Fibroblast of upper back skin (primary cell): ENCODE measurements around the gene PRDM11.
A peak's percentile ranks its signal among the peaks of the same experiment; 100 is the strongest.
"Not testable (repeated sequence)": the region's sequence is repeated elsewhere in the genome, so short reads cannot be mapped to it uniquely, and the experiment has no call there.

Source experiments
- DNase-seq: peaks from one replicate; pipeline ENCODE4 v3.0.0-alpha.2; 2013

PRDM11 gene

DNA sequence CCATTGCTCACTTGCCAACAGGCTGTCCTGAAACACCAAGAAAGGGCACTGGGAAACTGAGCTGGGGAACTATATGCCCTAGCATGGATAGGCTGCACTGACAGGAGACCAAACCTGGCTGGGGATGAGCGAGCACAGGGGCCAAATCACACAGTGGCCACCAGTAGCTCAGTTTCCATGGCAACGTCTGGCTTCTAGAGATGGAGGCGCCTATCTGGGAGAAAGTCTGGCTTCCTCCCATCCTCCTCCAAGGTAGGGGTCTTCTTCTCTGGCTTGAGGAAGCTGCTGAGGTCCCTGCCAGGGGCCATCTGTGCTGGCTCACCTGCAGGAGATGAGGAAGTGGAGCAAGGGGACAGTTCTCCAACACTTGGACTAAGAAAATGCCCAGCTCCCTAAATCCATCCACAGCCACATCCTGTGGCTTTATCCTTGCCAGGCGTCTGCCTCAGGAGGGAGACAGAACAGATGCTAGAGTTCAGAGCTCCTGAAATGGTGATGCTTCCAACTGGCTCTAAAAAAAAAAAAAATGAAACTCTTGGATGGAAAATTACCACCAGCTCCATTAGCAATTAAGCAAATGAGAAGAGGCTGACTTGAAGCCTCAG, 91.4 kb downstream of the PRDM11 start:
- DNase-seq, result no peak

DNA sequence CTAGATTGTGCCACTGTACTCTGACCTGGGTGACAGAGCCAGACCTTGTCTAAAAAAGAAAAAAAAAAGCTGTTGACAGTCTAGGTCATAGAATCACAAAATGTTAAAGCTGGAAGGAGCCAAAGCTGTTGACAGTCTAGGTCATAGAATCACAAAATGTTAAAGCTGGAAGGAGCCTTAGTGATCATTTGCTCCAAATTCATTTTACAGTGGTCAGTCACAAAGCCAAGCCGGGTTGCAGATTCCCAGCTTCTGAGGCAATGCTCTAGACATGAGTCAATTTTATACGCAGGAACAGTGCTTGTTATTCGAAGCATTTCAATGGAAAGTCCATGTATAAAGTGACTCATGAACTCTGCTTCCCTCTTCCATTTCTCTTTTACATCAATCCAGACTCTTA, 92.3 kb downstream of the PRDM11 start:
- DNase-seq, result peak; percentile 53

DNA sequence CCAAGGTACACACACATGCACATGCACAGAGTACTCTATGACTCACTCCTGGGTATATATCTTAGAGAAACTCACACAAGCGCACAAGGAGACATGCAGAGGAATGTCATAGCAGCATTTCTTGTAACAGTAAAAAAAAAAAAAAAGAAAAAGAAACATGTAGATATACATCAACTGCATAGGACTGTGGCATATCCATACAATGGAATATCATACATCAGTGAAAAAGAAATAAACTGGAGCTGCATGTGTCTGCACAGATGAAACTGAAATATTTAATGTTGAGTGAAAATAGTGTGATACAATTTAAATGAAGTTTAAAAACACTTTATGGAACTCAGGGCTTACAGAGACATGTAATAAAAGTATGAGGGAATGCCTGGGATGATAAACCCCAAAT, 93.3 kb downstream of the PRDM11 start:
- no peak for DNase-seq

DNA sequence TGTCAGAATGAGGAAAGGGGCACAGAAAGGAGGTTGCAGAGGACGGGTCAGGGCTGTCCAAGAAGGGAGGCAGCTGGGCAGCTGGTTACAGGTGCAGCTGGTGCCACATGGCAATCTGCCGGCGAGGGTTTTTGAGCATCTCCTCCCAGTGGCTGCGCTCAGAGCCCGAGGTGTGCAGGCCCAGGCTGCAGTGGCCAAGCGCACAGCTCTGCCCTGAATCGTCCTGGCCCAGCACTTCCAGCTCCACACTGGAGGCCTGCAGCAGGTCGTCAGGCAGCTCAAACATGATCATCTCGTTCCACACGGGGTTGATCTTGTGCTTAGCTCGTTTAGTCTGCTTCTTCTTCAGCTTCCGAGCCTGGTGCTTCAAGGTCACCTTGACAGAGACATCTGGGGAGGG, 97.5 kb downstream of the PRDM11 start:
- DNase-seq, result no peak

DNA sequence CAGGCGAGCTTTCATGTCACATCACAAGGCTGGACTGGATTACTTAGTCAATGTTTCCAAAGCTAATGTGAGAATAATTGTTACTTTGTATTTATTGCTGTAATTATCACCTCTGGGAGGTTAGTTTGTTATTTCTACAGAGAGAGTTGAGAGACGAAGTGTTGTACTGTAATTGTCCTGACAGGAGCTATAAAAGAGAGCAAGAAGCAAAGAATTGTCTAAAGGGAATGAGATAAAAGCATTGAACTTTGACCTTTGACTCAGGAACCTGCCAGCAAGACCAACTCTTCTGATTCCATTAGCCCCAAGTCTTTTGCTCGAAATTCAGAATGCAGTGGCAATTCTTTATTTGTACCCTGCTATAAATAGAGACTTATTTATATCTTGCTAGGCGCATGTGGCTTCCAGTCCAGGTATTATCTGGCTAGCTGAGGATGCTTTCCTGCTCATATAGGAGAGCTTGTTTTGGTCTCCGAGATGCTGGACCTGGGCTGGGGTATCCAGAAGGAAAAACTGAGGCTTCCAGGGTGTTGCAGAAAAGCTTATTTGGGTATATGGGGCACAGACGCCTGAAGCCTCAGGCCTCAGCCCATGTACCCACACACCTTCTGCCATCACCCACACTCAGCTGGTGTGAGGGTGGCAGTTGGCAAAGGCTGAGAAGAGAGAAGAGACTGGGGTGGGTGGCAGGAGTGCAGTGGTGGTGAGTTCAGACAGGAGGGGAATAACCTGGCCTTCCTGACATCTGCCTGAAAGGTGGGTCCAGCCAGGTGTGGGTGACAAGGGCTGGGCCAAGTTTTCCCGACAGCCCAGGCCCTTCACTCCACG, 99.0 kb downstream of the PRDM11 start:
- DNase-seq, result no peak

DNA sequence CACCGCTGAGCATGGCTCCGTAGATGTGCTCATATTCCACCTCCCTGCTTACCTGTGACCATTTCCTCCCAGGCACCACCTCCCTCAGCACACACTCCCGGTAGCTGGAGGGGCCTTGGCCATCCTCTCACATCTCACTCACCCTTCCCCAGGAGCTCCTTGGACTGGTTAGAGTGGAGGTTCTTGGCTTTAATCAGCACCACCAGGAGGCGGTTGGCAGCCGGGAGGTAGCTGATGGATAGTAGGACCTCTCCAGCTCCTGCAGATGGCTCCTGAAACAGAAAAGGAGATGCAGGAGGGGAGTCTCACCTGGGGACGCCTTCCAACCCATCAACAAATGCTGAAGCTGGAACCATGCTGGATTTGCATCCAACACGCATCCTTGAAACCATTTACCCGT, 99.8 kb downstream of the PRDM11 start:
- no peak for DNase-seq

DNA sequence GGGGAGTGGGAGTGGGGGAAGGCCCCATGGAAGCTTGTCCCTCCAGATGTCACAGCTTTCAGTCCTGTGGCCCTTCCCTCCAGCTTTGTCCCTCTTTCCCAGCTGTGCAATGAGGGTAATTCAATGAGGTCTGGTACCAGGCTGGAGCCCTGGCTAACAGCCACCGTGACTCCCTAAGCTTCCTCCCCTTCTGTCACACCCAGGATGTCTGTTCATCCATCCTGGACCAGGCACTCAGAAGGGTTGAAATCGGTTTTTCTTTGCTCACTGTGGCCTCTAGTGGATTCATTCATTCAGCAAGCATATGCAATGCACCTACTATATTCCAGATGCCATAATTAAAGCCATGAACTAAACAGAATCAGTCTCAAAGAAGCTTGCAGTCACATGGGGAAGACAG, 101.0 kb downstream of the PRDM11 start:
- no peak for DNase-seq

DNA sequence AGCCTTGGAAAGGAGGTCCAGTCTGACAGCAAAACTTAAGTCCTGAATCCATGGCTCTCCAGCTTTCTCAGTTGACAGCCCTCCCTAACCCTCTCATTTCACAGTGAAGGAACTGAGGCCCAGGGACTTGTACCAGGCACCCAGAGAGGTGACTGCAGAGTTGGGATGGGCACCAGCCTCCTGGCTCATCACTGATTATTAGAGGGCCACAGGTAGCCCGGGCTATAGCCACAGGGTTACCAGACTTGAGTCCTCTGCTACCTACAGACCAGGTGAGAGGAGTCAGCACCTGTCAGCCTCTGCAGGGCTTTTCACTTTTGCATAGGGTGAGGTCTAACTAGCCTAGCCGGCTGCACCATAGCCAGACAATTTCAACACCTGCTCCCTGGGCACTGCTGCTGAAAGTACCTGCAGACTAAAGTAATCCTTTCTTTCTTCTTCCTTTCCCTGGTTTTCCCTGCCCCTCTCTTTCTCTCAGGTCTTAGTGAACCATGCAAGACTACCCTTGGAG, 102.1 kb downstream of the PRDM11 start:
- no peak for DNase-seq

DNA sequence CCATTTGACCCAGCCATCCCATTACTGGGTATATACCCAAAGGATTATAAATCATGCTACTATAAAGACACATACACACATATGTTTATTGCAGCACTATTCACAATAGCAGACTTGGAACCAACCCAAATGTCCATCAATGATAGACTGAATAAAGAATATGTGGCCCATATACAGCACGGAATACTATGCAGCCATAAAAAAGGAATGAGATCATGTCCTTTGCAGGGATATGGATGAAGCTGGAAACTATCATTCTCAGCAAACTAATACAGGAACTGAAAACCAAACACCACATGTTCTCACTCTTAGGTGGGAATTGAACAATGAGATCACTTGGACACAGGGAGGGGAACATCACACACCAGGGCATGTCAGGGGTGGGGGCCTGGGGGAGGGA, 102.9 kb downstream of the PRDM11 start:
- DNase-seq, result not testable (repeated sequence)

DNA sequence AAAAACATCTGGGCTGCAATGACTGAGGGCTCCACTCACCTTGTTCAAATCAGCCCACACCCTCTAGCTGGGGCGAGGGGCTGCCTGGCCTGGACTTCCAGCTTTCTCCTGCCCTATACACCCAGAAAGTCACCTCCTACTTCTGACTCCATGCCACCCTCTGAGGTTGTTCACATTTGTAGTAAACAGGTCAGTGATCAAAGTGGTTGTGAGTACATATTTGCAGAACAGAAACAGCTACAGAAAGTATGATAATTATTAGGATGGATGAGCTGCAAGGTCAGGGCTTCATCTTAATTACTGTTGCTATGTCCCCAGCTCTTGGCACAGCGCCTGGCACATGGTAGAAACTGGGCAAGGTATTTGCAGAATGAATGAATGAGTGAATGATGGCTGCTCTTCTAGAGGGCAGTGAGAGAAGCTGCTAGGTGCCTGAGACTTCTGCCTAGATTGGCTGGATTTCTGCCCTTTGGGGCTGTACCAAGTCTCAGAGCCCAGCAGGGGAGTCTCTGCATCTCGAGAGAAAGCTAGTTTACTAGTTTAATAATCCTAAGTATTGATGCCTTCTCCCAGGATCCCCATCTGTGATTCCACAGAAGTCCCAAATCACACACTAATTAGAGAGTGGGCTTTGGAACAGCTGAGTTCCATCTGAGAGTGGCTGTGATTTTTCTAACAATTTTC, 103.7 kb downstream of the PRDM11 start:
- DNase-seq, result no peak

DNA sequence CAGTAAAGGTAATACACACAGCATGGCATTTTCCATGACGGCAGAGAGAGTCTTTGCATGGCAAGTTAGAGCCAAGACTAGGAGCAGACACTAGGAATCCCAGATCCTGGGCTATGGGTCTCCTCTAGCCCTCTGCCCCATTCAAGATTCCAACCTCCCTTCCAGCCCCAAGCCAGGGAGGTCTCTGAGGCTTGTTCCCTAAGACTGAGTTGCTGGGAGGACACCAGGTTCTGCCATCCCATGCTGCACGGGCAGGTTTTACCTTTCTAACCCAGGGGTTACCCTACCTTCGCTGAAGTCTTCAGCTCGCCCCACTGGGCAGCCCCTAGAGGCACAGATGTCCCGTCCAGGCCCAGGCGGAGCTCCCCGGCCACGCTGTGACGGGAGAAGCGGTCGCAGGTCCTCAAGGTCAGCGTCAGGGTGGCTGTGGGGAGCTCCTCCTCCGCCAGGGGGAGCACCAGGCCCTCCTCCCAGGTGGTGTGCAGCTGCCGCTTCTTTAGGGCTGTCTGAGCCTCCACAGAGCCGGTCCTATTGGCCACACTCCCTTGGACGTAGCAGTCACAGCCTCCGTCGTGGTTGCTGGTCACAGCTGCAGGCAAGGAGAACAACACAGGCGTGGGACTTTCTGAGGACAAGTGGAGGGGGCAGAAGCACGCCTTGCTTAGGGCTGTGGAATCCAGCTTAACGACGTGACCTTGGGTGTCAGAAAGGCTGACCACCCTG, 105.9 kb downstream of the PRDM11 start:
- DNase-seq, result peak; percentile 18

DNA sequence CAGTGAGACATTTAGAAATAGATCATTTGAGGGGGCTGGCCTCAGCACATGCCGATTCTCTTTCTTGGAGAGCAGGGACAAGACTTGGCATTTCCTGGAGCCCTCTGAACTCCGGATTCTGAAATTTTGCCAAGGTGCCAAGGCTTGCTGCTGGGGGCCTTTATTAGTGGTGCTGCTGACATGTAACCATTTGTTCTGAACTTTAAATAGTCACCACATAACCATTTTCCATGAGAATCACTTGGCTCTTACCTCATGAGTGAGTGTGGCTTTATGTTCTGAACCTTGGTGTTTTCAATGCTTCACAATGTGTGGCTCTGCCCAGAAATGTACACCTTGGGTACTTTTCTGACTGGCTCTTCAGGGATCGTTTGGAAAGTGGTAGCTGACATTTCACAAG, 106.4 kb downstream of the PRDM11 start:
- no peak for DNase-seq

DNA sequence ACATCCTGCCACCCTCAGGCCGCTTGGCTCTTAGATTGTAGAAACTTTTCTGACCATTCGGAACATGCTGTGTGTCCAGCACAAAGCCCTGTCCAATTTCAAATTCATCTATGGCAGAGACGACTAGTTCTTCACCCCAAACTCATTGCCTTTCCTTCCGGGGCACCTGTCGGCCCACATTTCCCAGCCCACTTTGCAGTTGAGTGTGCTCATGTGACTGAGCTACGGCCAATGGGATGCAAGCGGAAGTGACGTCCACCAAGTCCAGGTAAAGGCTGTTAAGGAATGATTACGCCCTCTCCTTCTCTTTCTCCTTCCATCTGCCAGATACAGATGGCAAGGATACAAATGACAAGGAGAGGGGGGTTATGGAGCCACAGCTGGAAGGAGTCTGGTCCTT, 107.2 kb downstream of the PRDM11 start:
- DNase-seq, result no peak

DNA sequence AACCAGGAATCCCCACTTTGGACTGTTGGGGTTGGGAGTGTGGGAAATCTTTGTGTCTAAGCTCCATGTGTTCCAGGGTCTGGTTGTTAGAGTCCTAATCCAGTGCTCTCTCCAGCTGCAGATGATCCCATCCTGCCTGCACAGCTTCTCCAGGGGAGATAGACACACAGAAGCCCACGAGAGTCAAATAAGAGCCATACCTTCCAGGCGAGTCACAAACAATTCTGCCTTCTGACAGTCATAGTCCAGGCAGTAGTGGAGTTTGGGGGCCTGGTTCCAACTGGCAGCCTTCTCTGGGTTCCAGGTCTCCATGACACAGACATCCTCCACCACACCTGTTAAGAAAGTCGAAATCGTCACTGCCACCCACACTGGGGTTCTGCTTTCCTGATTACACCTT, 107.6 kb downstream of the PRDM11 start:
- DNase-seq, result peak; percentile 23

DNA sequence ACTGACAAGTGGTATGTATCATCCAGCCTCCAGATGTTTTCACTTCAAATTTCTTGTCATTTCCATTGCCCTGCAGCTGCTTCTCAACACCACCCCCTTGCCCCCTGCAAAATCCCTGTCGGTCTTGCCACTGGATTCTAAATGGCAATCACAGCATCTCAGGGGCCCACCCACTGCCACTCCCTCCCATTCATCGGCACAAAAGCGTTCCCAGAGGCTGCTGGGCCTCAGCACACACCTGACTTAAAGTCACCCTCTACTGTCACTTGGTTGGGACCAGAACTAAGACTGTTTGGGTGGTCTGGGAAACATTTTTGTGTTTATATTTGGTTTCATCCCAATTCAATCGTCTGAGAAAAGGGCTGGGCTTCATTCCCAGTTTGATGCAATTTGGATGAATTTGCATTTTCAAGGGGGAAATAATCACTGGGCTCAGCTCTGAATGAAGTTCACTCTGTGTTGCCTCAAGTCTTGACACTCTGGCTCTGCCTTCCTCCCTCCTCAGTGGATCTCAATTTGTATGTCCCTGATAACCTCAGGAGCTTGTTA, 112.6 kb downstream of the PRDM11 start:
- no peak for DNase-seq

DNA sequence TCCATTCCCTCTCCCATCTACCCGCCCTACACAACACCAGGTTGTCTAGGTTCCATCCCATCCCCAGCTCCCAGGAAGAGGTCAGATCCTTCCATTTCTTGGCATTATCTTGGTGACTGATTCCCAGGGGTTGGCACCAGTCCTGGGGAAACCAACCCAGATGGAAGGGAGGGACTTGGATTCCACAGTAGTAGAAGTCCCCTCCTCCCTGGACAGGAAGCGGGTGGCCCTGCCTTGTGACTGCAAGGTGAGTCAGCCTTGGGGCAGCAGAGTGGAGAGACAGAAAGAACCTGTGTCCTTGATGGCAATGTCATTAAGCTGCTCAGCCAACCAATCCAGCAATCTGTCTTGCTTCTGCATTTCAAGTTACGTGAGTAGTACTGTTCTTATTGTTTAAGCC, 113.2 kb downstream of the PRDM11 start:
- no peak for DNase-seq

DNA sequence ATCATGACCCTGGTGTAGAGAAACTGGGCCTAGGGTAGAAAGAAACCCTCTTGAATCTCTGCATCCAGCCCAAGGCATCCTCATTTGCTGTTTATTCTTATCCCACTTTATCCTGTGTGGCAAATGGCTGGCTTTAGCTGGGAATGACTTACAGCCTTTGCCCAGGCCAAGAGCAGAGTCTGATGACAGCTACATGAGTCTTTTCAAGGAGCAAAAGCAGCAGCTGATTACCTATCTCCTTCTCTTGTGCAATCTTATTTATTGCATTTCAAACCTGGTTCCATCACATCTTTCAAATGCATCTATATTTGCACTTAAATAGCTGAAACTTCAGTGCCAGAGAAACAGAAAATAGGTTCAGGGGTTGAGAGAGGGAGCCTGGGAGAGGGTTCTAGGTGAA, 113.6 kb downstream of the PRDM11 start:
- DNase-seq, result no peak

DNA sequence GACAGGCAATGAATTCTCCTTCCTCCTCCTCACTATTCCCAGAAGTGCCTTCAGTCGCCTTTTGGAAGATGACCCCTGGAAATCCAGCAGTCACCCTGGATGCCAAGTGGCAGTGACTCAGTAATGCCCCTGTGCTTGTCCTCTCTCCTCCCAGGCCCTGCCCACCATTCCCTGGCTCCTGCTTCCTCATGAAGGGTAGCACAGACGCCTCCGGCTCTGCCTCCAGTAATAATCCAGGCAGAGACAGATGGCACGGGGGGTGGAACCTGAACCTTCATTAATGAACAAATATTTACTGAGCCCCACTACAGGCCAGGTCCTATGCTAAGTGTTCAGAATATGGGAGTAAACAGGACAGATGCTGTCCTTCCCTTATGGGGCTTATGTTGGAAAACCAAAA, 116.5 kb downstream of the PRDM11 start:
- DNase-seq, result no peak

DNA sequence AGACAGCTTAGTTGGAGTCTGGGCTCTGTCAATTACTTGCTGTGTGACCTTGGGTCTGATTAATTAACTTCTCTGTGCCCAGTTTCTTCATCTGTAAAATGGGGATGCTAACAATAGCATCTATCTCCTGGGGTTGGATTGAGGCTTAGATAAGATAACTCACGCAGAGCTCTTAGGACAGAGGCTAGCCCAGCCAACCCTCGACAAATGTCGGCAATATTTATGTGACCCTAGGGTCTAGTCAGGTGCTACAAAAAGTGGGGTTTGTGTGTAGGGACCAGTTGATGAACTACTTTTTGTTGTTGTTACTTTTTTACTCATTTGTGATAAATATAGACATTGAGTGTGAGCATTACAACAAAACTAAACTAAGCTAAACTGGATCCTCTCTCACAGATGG, 117.3 kb downstream of the PRDM11 start:
- no peak for DNase-seq

DNA sequence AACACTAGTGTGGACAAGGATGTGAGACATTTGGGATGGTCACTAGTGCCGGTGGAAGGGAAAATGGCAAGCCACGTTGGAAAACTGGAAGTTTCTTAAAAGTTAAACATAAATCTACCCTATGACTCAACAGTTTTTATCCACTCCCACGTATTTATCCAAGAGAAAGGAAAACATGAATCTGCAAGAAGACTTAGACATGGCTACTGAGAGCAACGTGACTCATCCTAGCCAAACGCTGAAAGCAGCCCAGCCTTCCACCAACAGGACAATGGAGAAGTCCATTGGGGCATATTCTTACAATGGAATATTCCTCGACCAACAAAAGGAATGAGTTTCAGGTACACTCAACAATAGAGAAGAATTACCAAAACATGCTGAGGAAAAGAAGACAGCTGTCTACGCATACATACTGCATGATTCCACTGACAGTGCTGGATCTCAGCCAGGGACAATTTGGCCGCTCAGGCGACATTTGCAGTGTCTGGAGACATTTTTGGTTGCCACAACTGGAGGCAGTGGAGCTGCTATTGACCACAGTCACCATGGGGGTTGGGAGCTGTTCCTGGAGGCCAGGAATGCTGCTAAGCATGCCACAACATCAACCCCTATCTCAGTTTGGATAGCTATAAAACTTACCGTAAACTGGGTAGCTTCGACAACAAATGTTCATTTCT, 118.5 kb downstream of the PRDM11 start:
- peak; percentile 68 for DNase-seq

DNA sequence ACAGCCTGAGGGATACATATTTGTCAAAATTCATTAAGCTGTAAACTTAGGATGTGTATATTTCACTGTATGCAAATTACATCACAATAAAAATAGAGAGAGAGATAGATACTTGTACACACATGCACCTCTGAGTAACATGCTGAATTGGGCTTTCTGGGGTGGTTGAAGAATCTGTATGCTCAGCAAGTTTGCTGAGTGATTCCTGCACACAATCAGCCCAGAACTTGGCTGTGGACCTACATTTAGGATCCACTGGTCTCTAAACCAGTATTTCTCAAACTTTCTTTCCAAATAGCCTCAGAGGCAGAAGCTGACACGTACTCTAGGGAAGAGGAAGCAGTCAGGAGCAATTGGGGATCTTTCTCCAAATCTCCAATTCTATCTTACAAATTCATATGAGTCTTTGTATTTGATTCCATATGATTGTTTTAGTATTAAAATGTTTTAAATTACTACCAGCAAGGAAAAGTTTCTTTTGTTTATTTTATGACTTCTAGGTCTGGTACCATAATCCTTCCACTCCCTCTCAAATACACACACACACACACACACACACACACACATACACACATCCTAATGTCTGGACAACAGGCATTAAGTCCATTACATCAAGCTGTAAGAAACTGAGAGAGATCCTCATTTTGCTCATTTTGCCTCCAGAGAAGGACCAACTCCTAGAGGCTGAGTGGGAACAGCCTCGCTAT, 119.7 kb downstream of the PRDM11 start:
- no peak for DNase-seq

DNA sequence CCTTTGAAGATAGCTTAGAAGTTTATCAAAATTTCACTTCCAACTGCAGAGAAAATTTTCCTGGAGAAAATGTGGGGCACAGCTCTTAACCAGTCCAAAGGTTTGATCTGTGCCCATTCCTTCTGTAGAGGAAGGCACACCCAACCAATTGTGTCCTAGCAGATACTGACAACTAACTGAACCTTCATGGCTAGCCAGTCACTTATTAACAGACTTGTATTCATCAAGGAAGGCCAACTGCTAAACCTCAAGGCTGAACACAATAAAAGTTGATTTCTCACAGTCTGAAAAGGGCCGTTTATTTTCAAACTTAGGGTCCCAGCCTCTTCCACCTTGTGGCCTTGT, 120.2 kb downstream of the PRDM11 start:
- DNase-seq, result no peak
